GM10248 (cell line): Measurements from ENCODE around the gene USP19.

ENCODE experiments used
- CTCF ChIA-PET: fragments of 300-600 bp; sonication (Branson Sonifier 250); formaldehyde crosslinking; extraction: SDS; loops from one replicate; lab custom pipeline; 2021; ENCODE audit warnings: antibody characterized with exemption; lab: Yijun Ruan, JAX
- POLR2A ChIA-PET: fragments of 350-650 bp; sonication (Branson Sonifier 250); formaldehyde crosslinking; extraction: SDS; loops from one replicate; lab custom pipeline; 2020; ENCODE audit warnings: antibody characterized with exemption; lab: Yijun Ruan, JAX
- DNase-seq: peaks from one replicate; pipeline ENCODE4 v3.0.0; 2012; ENCODE audit errors: extremely low spot score
- CTCF ChIP-seq: IDR thresholded peaks from 2 replicates; pipeline ENCODE4 v1.5.1; 2012; ENCODE audit warnings: mild to moderate bottlenecking, low read depth; ENCODE audit errors: extremely low read depth, missing control alignments, control extremely low read depth

USP19 gene

GRCh38 chr3:49153349-49153912 is 32.8 kb upstream of the USP19 start:
- TF ChIP-seq CTCF: no peak
- DNase-seq: no peak
- CTCF ChIA-PET: interaction anchor here (1.6 to 6.8 kb wide), 2 partner anchors 12 to 17 kb away, joined by 6 to 43 read pairs; partner anchors contain the start of gene KLHDC8B
- POLR2A ChIA-PET: no interaction called here

GRCh38 chr3:49151610-49152009 is 31.0 kb upstream of the USP19 start:
- DNase-seq: no peak
- POLR2A ChIA-PET: interaction anchor here (0.7 kb wide), 1 partner anchor 125 kb away, joined by 5 read pairs; no protein-coding TSS in a partner anchor
- TF ChIP-seq CTCF: no peak
- CTCF ChIA-PET: interaction anchor here (1.2 kb wide), 1 partner anchor 20 kb away, joined by 5 read pairs; the partner anchor contains the start of gene KLHDC8B

GRCh38 chr3:49148159-49148558 is 27.5 kb upstream of the USP19 start:
- POLR2A ChIA-PET: interaction anchor here (0.7 kb wide), 1 partner anchor 16 kb away, joined by 3 read pairs; no protein-coding TSS in a partner anchor
- CTCF ChIA-PET: interaction anchor here (1.3 kb wide), 1 partner anchor 192 kb away, joined by 3 read pairs; no protein-coding TSS in a partner anchor

GRCh38 chr3:49140080-49140479 is 19.5 kb upstream of the USP19 start:
- POLR2A ChIA-PET: no interaction called here
- TF ChIP-seq CTCF: no peak
- DNase-seq: no peak
- CTCF ChIA-PET: interaction anchor here (1.3 kb wide), 1 partner anchor 31 kb away, joined by 3 read pairs; the partner anchor contains the start of gene KLHDC8B

More at GRCh38 chr3:49148159-49148558, 27.5 kb upstream of the USP19 start:
- TF ChIP-seq CTCF: no peak
- no peak for DNase-seq

GRCh38 chr3:49135499-49135898 is 14.9 kb upstream of the USP19 start:
- POLR2A ChIA-PET: no interaction called here
- CTCF ChIA-PET: no interaction called here

GRCh38 chr3:49134471-49135265 is 14.0 kb upstream of the USP19 start:
- ChIA-PET CTCF (no interaction called here), POLR2A (interaction anchor here (0.6 kb wide), 1 partner anchor 129 kb away, joined by 4 read pairs; no protein-coding TSS in a partner anchor)
- DNase-seq: no peak
- no peak for TF ChIP-seq CTCF

More at GRCh38 chr3:49135499-49135898, 14.9 kb upstream of the USP19 start:
- no peak for DNase-seq
- TF ChIP-seq CTCF: no peak
